OCI-LY3 (cell line): ENCODE measurements around the gene SH3BP5L.

Source experiments
- EZH2phosphoT487 ChIP-seq: fragments of 200-600 bp; shearing (Covaris generic); IDR thresholded peaks from 2 replicates; pipeline ENCODE4 v1.6.1; 2018; ENCODE audit warnings: antibody characterized with exemption, mixed run types, low read depth
- TF ChIP-seq, protein P1 (sequence below): fragments of 200-600, 300-600 bp; sonication (generic); IDR thresholded peaks from 2 replicates; pipeline ENCODE4 v1.5.1; 2014; ENCODE audit warnings: antibody characterized with exemption, low read length, low read depth

DNA sequence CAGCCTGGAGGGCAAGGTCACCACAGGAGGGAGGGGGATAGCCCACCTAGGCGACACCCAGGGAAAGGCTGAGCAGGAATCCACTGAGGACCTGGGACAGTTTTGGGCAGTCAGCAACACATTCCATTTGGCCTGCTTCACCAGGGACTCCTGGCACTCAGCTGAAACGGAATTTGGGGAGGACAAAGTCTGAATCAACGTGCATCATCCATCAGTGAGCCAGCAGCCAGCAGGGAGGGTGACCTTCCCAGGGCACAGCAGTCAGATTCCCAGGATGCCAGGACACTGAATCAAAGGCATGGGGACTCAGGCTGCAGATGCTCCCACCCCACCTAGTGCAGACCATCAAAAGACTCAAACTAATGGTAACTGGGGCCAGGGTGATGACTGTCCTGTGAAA, 4.6 kb downstream of the SH3BP5L start:
- TF ChIP-seq, protein P1, sequence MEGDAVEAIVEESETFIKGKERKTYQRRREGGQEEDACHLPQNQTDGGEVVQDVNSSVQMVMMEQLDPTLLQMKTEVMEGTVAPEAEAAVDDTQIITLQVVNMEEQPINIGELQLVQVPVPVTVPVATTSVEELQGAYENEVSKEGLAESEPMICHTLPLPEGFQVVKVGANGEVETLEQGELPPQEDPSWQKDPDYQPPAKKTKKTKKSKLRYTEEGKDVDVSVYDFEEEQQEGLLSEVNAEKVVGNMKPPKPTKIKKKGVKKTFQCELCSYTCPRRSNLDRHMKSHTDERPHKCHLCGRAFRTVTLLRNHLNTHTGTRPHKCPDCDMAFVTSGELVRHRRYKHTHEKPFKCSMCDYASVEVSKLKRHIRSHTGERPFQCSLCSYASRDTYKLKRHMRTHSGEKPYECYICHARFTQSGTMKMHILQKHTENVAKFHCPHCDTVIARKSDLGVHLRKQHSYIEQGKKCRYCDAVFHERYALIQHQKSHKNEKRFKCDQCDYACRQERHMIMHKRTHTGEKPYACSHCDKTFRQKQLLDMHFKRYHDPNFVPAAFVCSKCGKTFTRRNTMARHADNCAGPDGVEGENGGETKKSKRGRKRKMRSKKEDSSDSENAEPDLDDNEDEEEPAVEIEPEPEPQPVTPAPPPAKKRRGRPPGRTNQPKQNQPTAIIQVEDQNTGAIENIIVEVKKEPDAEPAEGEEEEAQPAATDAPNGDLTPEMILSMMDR, result no peak
- no peak for TF ChIP-seq EZH2phosphoT487
